Ovary (tissue), 9 donors: ENCODE measurements around the gene NCKAP1. TPM values are rescaled to one million over a fixed set of nuclear protein-coding genes. Genes with fewer than 3 reads are reported as not detected.
"Not testable (repeated sequence)": the region's sequence is repeated elsewhere in the genome, so short reads cannot be mapped to it uniquely, and the experiment has no call there.

Experiments
- DNase-seq, 5 donors: peaks; one replicate each; pipeline ENCODE4 v3.0.0-alpha.2; 2019 to 2020
- H3K27ac ChIP-seq, 2 donors: fragments of 200-600 bp; one replicate each; pipeline versions ENCODE4 v1.5.1 to v1.8.0; 2019 to 2022
- H3K27me3 ChIP-seq: fragments of 200-600 bp; one replicate; pipeline ENCODE4 v1.8.0; 2022
- H3K36me3 ChIP-seq: fragments of 200-600 bp; sonication (generic); one replicate; pipeline ENCODE4 v1.5.1; 2019
- H3K4me1 ChIP-seq: one replicate; pipeline ENCODE4 v1.8.1; 2013; ENCODE audit warnings: mild to moderate bottlenecking, moderate library complexity; ENCODE audit not compliant: insufficient read depth
- H3K4me3 ChIP-seq: fragments of 200-600 bp; sonication (generic); one replicate; pipeline ENCODE4 v1.5.1; 2017
- H3K9me3 ChIP-seq, 2 donors: fragments of 200-600 bp in 1 of 2; sonication (generic) in 1 of 2; one replicate each; pipeline versions ENCODE4 v1.5.1 to v1.8.1; 2013 to 2019; ENCODE audit warnings: mild to moderate bottlenecking in 1 of 2, moderate library complexity in 1 of 2
- CTCF ChIP-seq, 3 donors: fragments of 450-650 bp in 2 of 3; fragments of 200-600 bp in 1 of 3; IDR thresholded peaks; one replicate each; pipeline versions ENCODE4 v1.5.1 to v1.8.0; 2016 to 2022; ENCODE audit warnings: antibody characterized with exemption in 3 of 3, mild to moderate bottlenecking in 1 of 3
- EP300 ChIP-seq: sonication (generic); formaldehyde crosslinking; IDR thresholded peaks from one replicate; pipeline ENCODE4 v1.6.1; 2017; ENCODE audit warnings: antibody characterized with exemption
- POLR2A ChIP-seq: fragments of 450-650 bp; IDR thresholded peaks from one replicate; pipeline ENCODE4 v1.6.1; 2017; ENCODE audit warnings: antibody characterized with exemption, mild to moderate bottlenecking, moderate library complexity
- WGBS, 3 donors: extraction: QIAGEN DNeasy Blood & Tissue Kit in 1 of 3; methylation state at CpG; one replicate each; pipeline versions ENCODE4 v1.1.5 to v1.1.7; 2013 to 2017; 5-methylcytosine and 5-hydroxymethylcytosine counted together
- intact Hi-C, 4 donors: fragments of 100-400 bp; cut with DNase I; formaldehyde crosslinking; loops; one replicate each; pipeline versions ENCODE4 v1.11.0 to v1.15.1; 2022 to 2023
- polyA plus RNA-seq, 2 donors: library from polyadenylated mRNA; stranded (reverse); fragments of 200-250 nt in 1 of 2; fragments of 350-450 nt in 1 of 2; fragmentation: Illumina TruSeq in 1 of 2; extraction: RNeasy Lipid Tissue Mini Kit (QIAGEN cat#74804) in 1 of 2; gene quantifications; one replicate each; pipeline ENCODE4 v1.2.3, GENCODE V29; 2013 to 2014
- total RNA-seq, 7 donors: library from RNA; depleted of rRNA in 2 of 7; stranded (reverse); fragments of >200 nt in 2 of 7; fragmentation: NEBNext Ultra II Directional in 3 of 7; extraction: Animal tissue kit (Norgen Biotek cat#: 25700) in 3 of 7; gene quantifications; one replicate each; pipeline versions ENCODE4 v1.1.0 to v1.2.4, GENCODE V29; 2016 to 2023
- donor health status: DM: no; HTN: no; CAD: no; lungs with moderate emphysema.
- donor health status: DM: no; HTN: no; CAD: no.
- donor health status: Bipolar disorder and iron deficiency.
- donor health status: DM: yes; HTN: yes; CAD: no.
- donor health status: DM: no; HTN: no; CAD: no.
- donor health status: DM: yes; HTN: yes; CAD: no.

The NCKAP1 gene
- total and polyA plus RNA-seq, 9 donors = 59.9 to 122 (median 100) TPM

- no peak overlapping the region for H3K27ac ChIP-seq
- 89 to 97% (median 96%) methylated on average over 3 of the region's 3 CpGs for WGBS, 3 donors
- no peaks in the 10 kb centered on the region for H3K36me3 ChIP-seq
- H3K27me3 ChIP-seq = no peaks in the 10 kb centered on the region
- intact Hi-C loops = no loop called here
- H3K4me3 ChIP-seq = no peak overlapping the region
- TF ChIP-seq CTCF (IDR thresholded peaks at IDR 0.05) (no peak), POLR2A (no peak), EP300 (no peak)
- H3K9me3 ChIP-seq = no peaks in the 10 kb centered on the region
- H3K4me1 ChIP-seq = no peaks in the 10 kb centered on the region
- DNase-seq = no peak
Observed at GRCh38 chr2:182999348-183000028, 38.8 kb downstream of the NCKAP1 start.

- no peak for DNase-seq
- H3K27me3 ChIP-seq = no peaks in the 10 kb centered on the region
- no peaks in the 10 kb centered on the region for H3K36me3 ChIP-seq
- no peaks in the 10 kb centered on the region for H3K9me3 ChIP-seq
- no peak overlapping the region for H3K27ac ChIP-seq
- H3K4me3 ChIP-seq = no peak overlapping the region
- WGBS, 3 donors = 95 to 96% (median 96%) methylated on average over 13 of the region's 13 CpGs
- TF ChIP-seq CTCF (IDR thresholded peaks at IDR 0.05) = no peak
- no peak for TF ChIP-seq POLR2A
- no peak for TF ChIP-seq EP300
- H3K4me1 ChIP-seq = no peaks in the 10 kb centered on the region
- intact Hi-C loops = no loop called here
Observed at GRCh38 chr2:182994228-182994912, 43.9 kb downstream of the NCKAP1 start.

GRCh38 chr2:182982941-182983340, 55.3 kb downstream of the NCKAP1 start:
- no peaks in the 10 kb centered on the region for H3K36me3 ChIP-seq
- H3K9me3 ChIP-seq = no peaks in the 10 kb centered on the region
- no peak for TF ChIP-seq POLR2A
- TF ChIP-seq CTCF (IDR thresholded peaks at IDR 0.05) = no peak
- TF ChIP-seq EP300 = no peak
- no peaks in the 10 kb centered on the region for H3K4me1 ChIP-seq
- WGBS, 3 donors = 40 to 46% (median 45%) methylated on average over 2 of the region's 2 CpGs
- H3K4me3 ChIP-seq = no peak overlapping the region
- H3K27ac ChIP-seq = no peak overlapping the region
- intact Hi-C loops = no loop called here
- H3K27me3 ChIP-seq = no peaks in the 10 kb centered on the region
- no peak for DNase-seq

- intact Hi-C loops, H3K27ac ChIP-seq, H3K36me3 ChIP-seq, H3K9me3 ChIP-seq, H3K4me1 ChIP-seq, H3K4me3 ChIP-seq, DNase-seq, H3K27me3 ChIP-seq: not testable (repeated sequence)
- WGBS, 3 donors = 65 to 71% (median 67%) methylated on average over 4 of the region's 4 CpGs
Observed at GRCh38 chr2:182981475-182981874, 56.8 kb downstream of the NCKAP1 start.

- no peaks in the 10 kb centered on the region for H3K27me3 ChIP-seq
- no peaks in the 10 kb centered on the region for H3K4me1 ChIP-seq
- no peak for TF ChIP-seq EP300
- no peak for TF ChIP-seq POLR2A
- TF ChIP-seq CTCF (IDR thresholded peaks at IDR 0.05) = no peak
- DNase-seq = no peak
- 96 to 100% (median 100%) methylated on average over 1 of the region's 1 CpG for WGBS, 3 donors
- H3K36me3 ChIP-seq = no peaks in the 10 kb centered on the region
- intact Hi-C loops = no loop called here
- H3K27ac ChIP-seq = no peak overlapping the region
- no peak overlapping the region for H3K4me3 ChIP-seq
- H3K9me3 ChIP-seq = no peaks in the 10 kb centered on the region
Observed at GRCh38 chr2:182980652-182981051, 57.6 kb downstream of the NCKAP1 start.
